HEK293 (cell line): ENCODE results near the gene MUSTN1.

Experiments
- KLF8 ChIP-seq: fragments of 450-650 bp; formaldehyde crosslinking; IDR thresholded peaks from 2 replicates; pipeline ENCODE4 v1.5.1; 2016; ENCODE audit warnings: missing biosample characterization, missing genetic modification characterization
- MYNN ChIP-seq: fragments of 450-650 bp; formaldehyde crosslinking; IDR thresholded peaks from 2 replicates; pipeline ENCODE4 v1.5.1; 2016; ENCODE audit warnings: missing biosample characterization, missing genetic modification characterization, borderline replicate concordance
- TCF7L2 ChIP-seq: IDR thresholded peaks from 2 replicates; pipeline ENCODE4 v1.6.1; 2011; ENCODE audit warnings: low read depth, mild to moderate bottlenecking, inconsistent platforms, low read length, moderate library complexity, borderline replicate concordance
- ZBTB21 ChIP-seq: fragments of 450-650 bp; formaldehyde crosslinking; IDR thresholded peaks from 2 replicates; pipeline ENCODE4 v1.5.1; 2017; ENCODE audit warnings: missing biosample characterization, missing genetic modification characterization
- ZBTB8A ChIP-seq: fragments of 450-650 bp; formaldehyde crosslinking; IDR thresholded peaks from 2 replicates; pipeline ENCODE4 v1.5.1; 2016; ENCODE audit warnings: missing biosample characterization, missing genetic modification characterization
- ZNF16 ChIP-seq: fragments of 450-650 bp; formaldehyde crosslinking; IDR thresholded peaks from 2 replicates; pipeline ENCODE4 v1.5.1; 2016; ENCODE audit warnings: low read depth, missing biosample characterization, missing genetic modification characterization
- ZNF175 ChIP-seq: fragments of 450-650 bp; formaldehyde crosslinking; IDR thresholded peaks from 2 replicates; pipeline ENCODE4 v1.5.1; 2016; ENCODE audit warnings: missing biosample characterization, missing genetic modification characterization
- ZNF274 ChIP-seq, 2 experiments: fragments of 200-500 bp in 1 of 2; fragments of 450-650 bp in 1 of 2; sonication (Bioruptor generic) in 1 of 2; formaldehyde crosslinking in 1 of 2; IDR thresholded peaks; 2 replicates each; pipeline versions ENCODE4 v1.5.1 to v1.6.1; 2014 to 2016; ENCODE audit warnings: borderline replicate concordance in 1 of 2, inconsistent platforms in 1 of 2, low read length in 1 of 2, missing biosample characterization in 1 of 2, missing genetic modification characterization in 1 of 2
- ZNF311 ChIP-seq: fragments of 450-650 bp; formaldehyde crosslinking; IDR thresholded peaks from 2 replicates; pipeline ENCODE4 v1.5.1; 2017; ENCODE audit warnings: missing biosample characterization, missing genetic modification characterization, borderline replicate concordance
- TF ChIP-seq, protein P1 (sequence below): fragments of 450-650 bp; formaldehyde crosslinking; IDR thresholded peaks from 2 replicates; pipeline ENCODE4 v1.5.1; 2016; ENCODE audit warnings: missing biosample characterization, missing genetic modification characterization
- TF ChIP-seq, protein P2 (sequence below): fragments of 450-650 bp; formaldehyde crosslinking; IDR thresholded peaks from 2 replicates; pipeline ENCODE4 v1.5.1; 2016; ENCODE audit warnings: missing biosample characterization, missing genetic modification characterization
- TF ChIP-seq, protein P3 (sequence below): fragments of 450-650 bp; formaldehyde crosslinking; IDR thresholded peaks from 2 replicates; pipeline ENCODE4 v1.5.1; 2017; ENCODE audit warnings: missing biosample characterization, missing genetic modification characterization
- TF ChIP-seq, protein P4 (sequence below): fragments of 450-650 bp; formaldehyde crosslinking; IDR thresholded peaks from 2 replicates; pipeline ENCODE4 v1.5.1; 2016; ENCODE audit warnings: missing biosample characterization, missing genetic modification characterization
- TF ChIP-seq, protein P5 (sequence below): fragments of 450-650 bp; formaldehyde crosslinking; IDR thresholded peaks from 2 replicates; pipeline ENCODE4 v1.5.1; 2016; ENCODE audit warnings: missing biosample characterization, missing genetic modification characterization

DNA sequence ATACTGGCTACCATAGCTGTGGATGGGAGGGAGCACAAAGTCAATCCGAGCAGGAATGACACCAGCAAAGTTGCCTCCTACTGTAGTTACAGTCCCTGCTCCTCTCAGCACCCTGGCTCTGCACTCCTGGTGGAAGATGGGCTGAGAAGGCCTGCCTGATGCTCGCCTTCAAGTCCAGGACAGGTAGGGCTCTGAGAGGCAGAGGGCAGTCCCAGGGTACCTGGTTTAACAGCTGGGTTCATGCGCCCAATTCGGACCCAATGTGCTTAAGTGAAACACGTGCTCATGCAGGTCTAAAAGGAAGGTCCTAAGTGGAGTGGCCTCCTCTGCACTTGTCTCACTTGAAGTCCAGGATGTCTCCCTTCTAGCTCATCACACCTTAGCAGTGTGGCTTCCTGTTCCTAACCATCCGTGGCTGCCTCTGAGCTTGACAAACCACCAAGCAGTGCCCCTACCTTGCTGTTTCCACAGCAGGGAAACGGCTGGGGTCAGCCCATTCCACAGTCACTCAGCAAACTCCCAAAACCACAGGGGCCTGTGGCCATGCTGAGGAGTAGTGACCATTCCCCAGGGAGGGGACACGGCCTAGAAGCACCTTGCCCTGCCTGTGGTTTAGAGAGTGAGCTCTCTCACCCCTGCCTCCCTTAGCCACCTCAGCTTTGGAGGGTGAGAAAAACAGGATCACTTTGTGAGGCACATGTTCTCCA is 3.9 kb upstream of the MUSTN1 start:
- TF ChIP-seq, protein P1, sequence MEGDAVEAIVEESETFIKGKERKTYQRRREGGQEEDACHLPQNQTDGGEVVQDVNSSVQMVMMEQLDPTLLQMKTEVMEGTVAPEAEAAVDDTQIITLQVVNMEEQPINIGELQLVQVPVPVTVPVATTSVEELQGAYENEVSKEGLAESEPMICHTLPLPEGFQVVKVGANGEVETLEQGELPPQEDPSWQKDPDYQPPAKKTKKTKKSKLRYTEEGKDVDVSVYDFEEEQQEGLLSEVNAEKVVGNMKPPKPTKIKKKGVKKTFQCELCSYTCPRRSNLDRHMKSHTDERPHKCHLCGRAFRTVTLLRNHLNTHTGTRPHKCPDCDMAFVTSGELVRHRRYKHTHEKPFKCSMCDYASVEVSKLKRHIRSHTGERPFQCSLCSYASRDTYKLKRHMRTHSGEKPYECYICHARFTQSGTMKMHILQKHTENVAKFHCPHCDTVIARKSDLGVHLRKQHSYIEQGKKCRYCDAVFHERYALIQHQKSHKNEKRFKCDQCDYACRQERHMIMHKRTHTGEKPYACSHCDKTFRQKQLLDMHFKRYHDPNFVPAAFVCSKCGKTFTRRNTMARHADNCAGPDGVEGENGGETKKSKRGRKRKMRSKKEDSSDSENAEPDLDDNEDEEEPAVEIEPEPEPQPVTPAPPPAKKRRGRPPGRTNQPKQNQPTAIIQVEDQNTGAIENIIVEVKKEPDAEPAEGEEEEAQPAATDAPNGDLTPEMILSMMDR (tag by site-specific recombination): no peak
- TF ChIP-seq, protein P2, sequence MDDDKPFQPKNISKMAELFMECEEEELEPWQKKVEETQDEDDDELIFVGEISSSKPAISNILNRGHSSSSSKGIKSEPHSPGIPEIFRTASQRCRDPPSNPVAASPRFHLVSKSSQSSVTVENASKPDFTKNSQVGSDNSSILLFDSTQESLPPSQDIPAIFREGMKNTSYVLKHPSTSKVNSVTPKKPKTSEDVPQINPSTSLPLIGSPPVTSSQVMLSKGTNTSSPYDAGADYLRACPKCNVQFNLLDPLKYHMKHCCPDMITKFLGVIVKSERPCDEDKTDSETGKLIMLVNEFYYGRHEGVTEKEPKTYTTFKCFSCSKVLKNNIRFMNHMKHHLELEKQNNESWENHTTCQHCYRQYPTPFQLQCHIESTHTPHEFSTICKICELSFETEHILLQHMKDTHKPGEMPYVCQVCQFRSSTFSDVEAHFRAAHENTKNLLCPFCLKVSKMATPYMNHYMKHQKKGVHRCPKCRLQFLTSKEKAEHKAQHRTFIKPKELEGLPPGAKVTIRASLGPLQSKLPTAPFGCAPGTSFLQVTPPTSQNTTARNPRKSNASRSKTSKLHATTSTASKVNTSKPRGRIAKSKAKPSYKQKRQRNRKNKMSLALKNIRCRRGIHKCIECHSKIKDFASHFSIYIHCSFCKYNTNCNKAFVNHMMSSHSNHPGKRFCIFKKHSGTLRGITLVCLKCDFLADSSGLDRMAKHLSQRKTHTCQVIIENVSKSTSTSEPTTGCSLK: no peak
- TF ChIP-seq ZNF175 (tag by site-specific recombination): no peak
- no peak for TF ChIP-seq ZBTB21 (tag by site-specific recombination)
- no peak for TF ChIP-seq MYNN (tag by site-specific recombination)
- TF ChIP-seq, protein P3, sequence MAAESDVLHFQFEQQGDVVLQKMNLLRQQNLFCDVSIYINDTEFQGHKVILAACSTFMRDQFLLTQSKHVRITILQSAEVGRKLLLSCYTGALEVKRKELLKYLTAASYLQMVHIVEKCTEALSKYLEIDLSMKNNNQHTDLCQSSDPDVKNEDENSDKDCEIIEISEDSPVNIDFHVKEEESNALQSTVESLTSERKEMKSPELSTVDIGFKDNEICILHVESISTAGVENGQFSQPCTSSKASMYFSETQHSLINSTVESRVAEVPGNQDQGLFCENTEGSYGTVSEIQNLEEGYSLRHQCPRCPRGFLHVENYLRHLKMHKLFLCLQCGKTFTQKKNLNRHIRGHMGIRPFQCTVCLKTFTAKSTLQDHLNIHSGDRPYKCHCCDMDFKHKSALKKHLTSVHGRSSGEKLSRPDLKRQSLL: no peak
- TF ChIP-seq, protein P4, sequence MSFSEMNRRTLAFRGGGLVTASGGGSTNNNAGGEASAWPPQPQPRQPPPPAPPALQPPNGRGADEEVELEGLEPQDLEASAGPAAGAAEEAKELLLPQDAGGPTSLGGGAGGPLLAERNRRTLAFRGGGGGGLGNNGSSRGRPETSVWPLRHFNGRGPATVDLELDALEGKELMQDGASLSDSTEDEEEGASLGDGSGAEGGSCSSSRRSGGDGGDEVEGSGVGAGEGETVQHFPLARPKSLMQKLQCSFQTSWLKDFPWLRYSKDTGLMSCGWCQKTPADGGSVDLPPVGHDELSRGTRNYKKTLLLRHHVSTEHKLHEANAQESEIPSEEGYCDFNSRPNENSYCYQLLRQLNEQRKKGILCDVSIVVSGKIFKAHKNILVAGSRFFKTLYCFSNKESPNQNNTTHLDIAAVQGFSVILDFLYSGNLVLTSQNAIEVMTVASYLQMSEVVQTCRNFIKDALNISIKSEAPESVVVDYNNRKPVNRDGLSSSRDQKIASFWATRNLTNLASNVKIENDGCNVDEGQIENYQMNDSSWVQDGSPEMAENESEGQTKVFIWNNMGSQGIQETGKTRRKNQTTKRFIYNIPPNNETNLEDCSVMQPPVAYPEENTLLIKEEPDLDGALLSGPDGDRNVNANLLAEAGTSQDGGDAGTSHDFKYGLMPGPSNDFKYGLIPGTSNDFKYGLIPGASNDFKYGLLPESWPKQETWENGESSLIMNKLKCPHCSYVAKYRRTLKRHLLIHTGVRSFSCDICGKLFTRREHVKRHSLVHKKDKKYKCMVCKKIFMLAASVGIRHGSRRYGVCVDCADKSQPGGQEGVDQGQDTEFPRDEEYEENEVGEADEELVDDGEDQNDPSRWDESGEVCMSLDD: no peak
- TF ChIP-seq ZNF311 (tag by site-specific recombination): no peak
- no peak for TF ChIP-seq ZNF274 (IDR thresholded peaks at IDR 0.05; ENCODE audit: low read length)
- TF ChIP-seq ZNF274 (tag by site-specific recombination; IDR thresholded peaks at IDR 0.05; ENCODE audit: borderline replicate concordance): no peak
- TF ChIP-seq, protein P5, sequence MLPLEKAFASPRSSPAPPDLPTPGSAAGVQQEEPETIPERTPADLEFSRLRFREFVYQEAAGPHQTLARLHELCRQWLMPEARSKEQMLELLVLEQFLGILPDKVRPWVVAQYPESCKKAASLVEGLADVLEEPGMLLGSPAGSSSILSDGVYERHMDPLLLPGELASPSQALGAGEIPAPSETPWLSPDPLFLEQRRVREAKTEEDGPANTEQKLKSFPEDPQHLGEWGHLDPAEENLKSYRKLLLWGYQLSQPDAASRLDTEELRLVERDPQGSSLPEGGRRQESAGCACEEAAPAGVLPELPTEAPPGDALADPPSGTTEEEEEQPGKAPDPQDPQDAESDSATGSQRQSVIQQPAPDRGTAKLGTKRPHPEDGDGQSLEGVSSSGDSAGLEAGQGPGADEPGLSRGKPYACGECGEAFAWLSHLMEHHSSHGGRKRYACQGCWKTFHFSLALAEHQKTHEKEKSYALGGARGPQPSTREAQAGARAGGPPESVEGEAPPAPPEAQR (tag by site-specific recombination): no peak
- no peak for TF ChIP-seq TCF7L2
- no peak for TF ChIP-seq ZNF16 (tag by site-specific recombination)
- no peak for TF ChIP-seq KLF8 (tag by site-specific recombination)
- no peak for TF ChIP-seq ZBTB8A (tag by site-specific recombination)
